GM21423 (cell line): ENCODE measurements around the gene HIF1A.
"Not testable (repeated sequence)": the region's sequence is repeated elsewhere in the genome, so short reads cannot be mapped to it uniquely, and the experiment has no call there.

Experiments used
- ATAC-seq: cut with Tn5 transposase; IDR thresholded peaks from one replicate; pipeline ENCODE4 v1.9.1; 2021; ENCODE audit warnings: mild to moderate bottlenecking, moderate library complexity; ENCODE audit not compliant: unreplicated experiment

The HIF1A gene

GRCh38 chr14:61706096-61706690, 10.9 kb downstream of the HIF1A start:
- ATAC-seq = no peak

DNA sequence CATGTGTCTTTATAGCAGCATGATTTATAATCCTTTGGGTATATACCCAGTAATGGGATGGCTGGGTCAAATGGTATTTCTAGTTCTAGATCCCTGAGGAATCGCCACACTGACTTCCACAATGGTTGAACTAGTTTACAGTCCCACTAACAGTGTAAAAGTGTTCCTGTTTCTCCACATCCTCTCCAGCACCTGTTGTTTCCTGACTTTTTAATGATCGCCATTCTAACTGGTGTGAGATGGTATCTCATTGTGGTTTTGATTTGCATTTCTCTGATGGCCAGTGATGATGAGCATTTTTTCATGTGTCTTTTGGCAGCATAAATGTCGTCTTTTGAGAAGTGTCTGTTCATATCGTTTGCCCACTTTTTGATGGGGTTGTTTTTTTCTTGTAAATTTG, 12.5 kb downstream of the HIF1A start:
- ATAC-seq = not testable (repeated sequence)

DNA sequence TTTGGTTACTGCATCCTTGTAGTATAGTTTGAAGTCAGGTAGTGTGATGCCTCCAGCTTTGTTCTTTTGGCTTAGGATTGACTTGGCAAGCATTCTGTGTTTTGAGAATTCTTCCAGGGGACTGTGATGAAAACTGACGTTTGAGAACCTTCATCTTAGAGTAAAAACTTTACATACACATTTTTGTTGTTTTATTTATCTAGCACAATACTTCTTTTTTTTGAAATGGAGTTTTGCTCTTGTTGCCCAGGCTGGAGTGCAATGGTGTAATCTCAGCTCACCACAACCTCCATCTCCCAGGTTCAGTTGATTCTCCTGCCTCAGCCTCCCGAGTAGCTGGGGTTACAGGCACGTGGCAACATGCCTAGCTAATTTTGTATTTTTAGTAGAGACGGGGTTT, 13.4 kb downstream of the HIF1A start:
- not testable (repeated sequence) for ATAC-seq

DNA sequence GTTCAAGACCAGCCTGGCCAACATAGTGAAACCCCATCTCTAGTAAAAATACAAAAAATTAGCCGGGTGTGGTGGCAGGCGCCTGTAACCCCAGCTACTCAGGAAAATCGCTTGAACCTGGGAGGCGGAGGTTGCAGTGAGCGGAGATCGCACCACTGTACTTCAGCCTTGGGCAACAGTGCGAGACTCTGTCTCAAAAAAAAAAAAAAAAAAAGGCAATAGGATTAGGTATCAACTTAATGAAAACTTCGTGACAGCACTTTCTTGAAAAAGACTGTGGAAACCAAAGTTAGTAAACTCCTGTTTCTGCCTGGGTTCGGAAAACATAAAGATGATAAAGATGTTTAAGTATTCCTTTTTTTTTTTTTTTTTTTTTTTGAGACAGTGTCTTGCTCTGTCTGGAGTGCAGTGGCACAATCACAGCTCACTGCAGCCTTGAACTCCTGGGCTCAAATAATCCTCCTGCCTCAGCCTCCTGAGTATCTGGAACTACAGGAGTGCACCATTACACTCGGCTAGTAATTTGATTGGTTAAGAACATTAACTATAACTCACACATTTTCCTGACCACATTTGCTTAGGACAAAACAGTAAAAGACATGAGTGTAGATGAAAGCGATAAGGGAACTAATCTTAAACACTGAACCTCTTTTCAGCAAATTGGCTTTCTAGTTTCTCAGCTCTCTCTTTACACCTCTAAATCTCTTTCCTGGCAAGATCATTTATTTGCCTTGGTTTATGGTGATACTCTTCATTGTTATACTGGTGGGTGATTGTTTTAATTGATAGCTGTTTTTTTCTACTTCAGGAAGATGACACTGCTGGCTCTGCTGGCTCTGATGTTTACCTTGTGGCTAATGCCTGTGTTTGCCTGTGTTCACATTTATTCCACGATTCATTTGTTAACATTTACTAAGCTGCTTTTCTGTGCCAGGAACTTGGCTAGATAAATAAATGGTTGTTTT, 15.8 kb downstream of the HIF1A start:
- ATAC-seq = no peak

DNA sequence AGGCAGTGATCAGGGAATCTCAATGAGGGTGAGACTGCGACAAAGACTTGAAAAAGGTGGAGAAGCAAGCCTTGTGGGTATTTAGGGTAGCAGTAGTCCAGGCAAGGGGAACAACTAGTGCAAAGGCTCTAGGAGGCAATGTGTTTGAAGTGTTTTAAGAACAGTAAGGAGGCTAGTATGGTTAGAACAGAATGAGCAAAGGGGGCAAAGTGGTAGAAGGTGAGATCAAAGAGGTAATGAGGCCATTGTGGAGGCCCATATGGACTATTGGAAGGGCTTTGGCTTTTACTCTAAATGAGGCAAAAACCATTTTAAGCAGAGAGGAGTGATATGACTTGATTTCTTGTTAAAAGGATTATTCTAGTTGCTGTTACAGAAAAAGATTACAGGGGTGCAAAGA, 16.8 kb downstream of the HIF1A start:
- no peak for ATAC-seq

GRCh38 chr14:61713724-61714437, 18.6 kb downstream of the HIF1A start:
- ATAC-seq = no peak

DNA sequence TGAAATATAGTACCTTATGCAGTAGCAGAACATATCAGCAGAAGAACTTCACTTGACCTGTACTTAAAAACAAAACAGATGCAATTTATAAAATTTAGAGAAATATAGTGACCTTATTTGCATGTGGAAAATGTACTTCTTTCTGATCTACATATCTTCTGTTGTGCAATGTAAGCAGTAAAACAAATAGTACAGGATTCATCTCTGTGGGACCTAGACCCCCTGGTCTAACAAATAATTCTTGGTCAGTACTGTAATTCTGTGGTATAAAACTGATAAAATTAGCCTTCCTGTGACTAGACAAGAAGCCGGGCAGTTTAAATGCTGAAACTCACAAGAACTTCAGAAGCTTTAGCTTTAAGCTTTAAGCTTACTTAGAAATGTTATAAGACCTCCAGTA, 21.6 kb downstream of the HIF1A start:
- no peak for ATAC-seq

DNA sequence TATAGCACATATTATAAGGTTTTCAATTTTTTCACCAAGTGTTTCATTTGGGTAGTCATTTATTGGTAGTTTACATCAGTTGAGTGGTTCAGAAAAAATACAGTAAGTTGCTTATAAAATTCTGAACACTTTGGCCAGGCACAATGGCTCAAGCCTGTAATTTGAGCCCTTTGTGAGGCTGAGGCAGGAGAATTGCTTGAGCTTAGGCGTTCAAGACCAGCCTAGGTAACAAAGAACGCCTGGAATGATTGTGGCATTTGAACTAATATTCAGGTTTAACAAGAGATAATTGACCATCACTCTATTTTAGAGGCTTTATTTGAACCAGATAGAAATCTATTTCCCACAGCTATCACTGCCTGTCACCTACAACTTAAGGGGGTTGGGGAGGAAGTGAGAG, 22.7 kb downstream of the HIF1A start:
- no peak for ATAC-seq

GRCh38 chr14:61719344-61720293, 24.3 kb downstream of the HIF1A start:
- ATAC-seq = no peak

DNA sequence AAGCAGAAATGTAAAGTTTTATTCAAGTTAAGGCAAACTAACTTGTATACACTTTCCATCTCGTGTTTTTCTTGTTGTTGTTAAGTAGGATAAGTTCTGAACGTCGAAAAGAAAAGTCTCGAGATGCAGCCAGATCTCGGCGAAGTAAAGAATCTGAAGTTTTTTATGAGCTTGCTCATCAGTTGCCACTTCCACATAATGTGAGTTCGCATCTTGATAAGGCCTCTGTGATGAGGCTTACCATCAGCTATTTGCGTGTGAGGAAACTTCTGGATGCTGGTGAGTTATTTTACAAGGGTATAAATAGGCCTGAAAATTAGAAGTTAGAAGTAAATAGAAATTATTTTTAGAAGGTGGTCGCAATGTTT, 25.0 kb downstream of the HIF1A start:
- ATAC-seq = no peak

DNA sequence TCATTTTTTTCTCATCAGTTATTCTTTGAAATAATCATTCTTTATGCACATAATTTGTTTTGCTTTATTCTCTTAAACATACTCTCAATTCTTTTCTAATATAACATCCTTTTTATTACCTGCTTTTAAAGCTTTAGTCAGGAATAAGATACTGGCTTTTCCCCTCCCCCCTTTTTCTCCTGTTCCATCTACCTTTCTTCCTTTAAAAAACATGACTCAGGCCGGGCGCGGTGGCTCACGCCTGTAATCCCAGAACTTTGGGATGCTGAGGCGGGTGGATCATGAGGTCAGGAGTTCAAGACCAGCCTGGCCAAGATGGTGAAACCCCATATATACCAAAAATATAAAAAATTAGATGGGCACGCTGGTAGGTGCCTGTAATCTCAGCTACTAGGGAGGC, 25.4 kb downstream of the HIF1A start:
- ATAC-seq = no peak

GRCh38 chr14:61724133-61724532, 28.8 kb downstream of the HIF1A start:
- ATAC-seq = no peak

DNA sequence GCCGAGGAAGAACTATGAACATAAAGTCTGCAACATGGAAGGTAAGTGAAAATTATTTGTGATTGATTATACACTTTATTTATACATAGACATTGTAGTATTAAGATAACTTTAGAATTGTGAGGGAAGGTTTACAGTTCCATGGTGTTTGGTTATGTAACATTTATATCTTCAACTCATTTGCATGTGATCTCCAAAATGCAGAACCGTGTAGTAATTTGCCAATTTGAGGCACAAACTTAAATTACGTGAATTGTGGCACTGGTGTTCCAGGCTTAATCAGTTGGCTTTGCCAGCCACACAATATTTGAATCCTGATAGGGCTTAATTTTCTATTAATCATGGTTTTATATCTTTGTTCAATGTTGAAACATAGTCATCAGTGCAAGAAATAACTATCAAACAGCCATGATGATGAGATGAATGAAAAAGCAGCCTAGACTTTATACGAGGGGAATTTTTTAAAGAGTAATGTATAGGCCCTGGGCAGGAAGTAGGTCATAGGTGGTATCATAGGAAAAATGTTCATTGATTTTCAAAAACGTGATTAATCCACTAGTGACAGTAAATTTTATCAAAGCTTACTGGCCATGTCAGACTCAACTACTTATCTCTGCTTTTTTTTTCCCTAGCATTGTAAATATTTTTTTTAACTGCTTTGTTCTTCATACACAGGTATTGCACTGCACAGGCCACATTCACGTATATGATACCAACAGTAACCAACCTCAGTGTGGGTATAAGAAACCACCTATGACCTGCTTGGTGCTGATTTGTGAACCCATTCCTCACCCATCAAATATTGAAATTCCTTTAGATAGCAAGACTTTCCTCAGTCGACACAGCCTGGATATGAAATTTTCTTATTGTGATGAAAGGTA, 31.7 kb downstream of the HIF1A start:
- no peak for ATAC-seq

DNA sequence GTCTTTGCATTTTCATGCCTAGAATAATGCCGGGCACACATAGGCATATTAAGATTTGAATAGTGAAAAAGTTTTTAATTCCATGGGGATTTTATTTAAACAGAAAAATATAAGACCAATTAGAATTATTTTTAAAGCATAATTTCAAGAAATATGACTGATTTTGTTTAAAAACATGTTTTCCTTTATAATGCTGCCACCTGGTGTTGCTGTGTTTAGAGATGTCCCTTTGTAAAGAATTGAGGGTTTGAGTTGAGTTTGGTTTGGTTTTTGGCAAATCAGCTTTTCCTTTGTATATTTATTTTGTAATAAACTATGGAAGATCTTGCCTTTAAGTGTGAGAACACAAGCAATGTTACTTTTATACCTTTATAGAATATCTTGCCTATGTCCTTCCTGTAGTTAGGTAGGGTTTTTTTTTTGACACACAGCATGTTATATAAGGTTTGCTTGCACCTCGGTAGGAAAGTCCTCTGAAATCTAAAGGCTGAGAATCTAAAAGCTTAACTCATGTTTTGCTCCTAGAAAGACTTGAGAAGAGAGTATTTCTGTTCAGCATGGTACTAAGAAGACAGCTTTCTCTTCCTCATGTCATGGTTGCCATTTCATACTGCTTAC, 35.6 kb downstream of the HIF1A start:
- no peak for ATAC-seq

- no peak for ATAC-seq
These were observed 38.7 kb downstream of the HIF1A start for GRCh38 chr14:61733972-61734371.

- ATAC-seq = no peak
These were observed 41.4 kb downstream of the HIF1A start for GRCh38 chr14:61736751-61737150.

- no peak for ATAC-seq
These were observed 42.6 kb downstream of the HIF1A start for GRCh38 chr14:61737915-61738314.

DNA sequence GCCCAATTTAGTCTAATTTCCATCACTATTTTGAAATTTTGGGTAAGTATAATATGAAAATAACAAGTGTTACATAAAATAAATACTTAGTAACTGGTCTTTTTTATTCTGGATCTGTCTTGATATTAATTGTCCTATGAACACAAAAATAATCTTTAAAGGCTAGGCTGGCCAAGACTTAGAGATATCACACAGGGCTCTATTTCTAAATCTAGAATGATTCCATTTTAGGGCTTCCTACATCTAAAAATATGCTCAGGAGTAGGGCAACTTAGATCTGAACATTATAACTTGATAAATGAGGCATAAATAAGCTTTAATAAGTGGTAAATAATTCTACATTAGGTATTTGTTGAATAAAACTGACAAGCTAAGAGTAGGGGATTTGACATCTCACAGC, 43.8 kb downstream of the HIF1A start:
- no peak for ATAC-seq

GRCh38 chr14:61742371-61742770, 47.1 kb downstream of the HIF1A start:
- ATAC-seq = no peak
